ENCODE data around the gene TEDC1. TPM values are rescaled to one million over a fixed set of nuclear protein-coding genes. Genes with fewer than 3 reads are reported as not detected.

The TEDC1 gene
- total RNA-seq, 4 donors from 2014 or later, result 2.8 to 16.9 (median 5.4) TPM

GRCh38 chr14:105525861-105526775 lies 35.1 kb downstream of the TEDC1 start, which contains the start of gene TMEM121:
TMEM121 (plus strand) TSS chr14:105526583; CDS start chr14:105528835, 2,252 bp downstream.
- peak within 1 kb of the TSS; percentile 24 for H3K4me3 ChIP-seq (ENCODE audit: low read depth, poor library complexity, severe bottlenecking)
- TF ChIP-seq POLR2A (IDR thresholded peaks at IDR 0.05) (no peak), CTCF (IDR thresholded peaks at IDR 0.05) (no peak)
- 2 to 12% methylated on average over 14 to 15 of the region's 88 CpGs for WGBS, 2 donors
- intact Hi-C loops (cut with DNase I; ENCODE audit: low total_unique reads), result loop anchor here (5.0 kb wide), 1 partner anchor 159 kb away; no protein-coding TSS in a partner anchor
- DNase-seq (ENCODE audit: low spot score in 2 of 2), result peak in 1 of 2 donors; percentile 87

GRCh38 chr14:105526776-105527380 lies 35.8 kb downstream of the TEDC1 start:
- peak overlapping the region; percentile 24 for H3K4me3 ChIP-seq (ENCODE audit: low read depth, poor library complexity, severe bottlenecking)
- peak in 1 of 2 donors; percentile 85 for DNase-seq (ENCODE audit: low spot score in 2 of 2)
- TF ChIP-seq CTCF (IDR thresholded peaks at IDR 0.05), result no peak
- TF ChIP-seq POLR2A (IDR thresholded peaks at IDR 0.05), result no peak
- intact Hi-C loops (cut with DNase I; ENCODE audit: low total_unique reads), result loop anchor here (5.0 kb wide), 1 partner anchor 160 kb away; no protein-coding TSS in a partner anchor
- WGBS, 2 donors, result 1% methylated on average over 20 to 26 of the region's 48 CpGs

GRCh38 chr14:105527381-105527825 lies 36.4 kb downstream of the TEDC1 start:
- intact Hi-C loops (cut with DNase I; ENCODE audit: low total_unique reads), result loop anchor here (5.0 kb wide), 1 partner anchor 160 kb away; no protein-coding TSS in a partner anchor
- DNase-seq (ENCODE audit: low spot score in 2 of 2), result peak in 1 of 2 donors; percentile 86
- TF ChIP-seq CTCF (IDR thresholded peaks at IDR 0.05) (no peak), POLR2A (IDR thresholded peaks at IDR 0.05) (no peak)
- WGBS, 2 donors, result 10 to 16% methylated on average over 22 of the region's 23 CpGs
- H3K4me3 ChIP-seq (ENCODE audit: low read depth, poor library complexity, severe bottlenecking), result peak overlapping the region; percentile 24

GRCh38 chr14:105527826-105528585 lies 37.0 kb downstream of the TEDC1 start:
- WGBS, 2 donors, result 6 to 12% methylated on average over 21 to 42 of the region's 67 CpGs
- peak in 1 of 3 donors; percentile 38 for TF ChIP-seq CTCF (IDR thresholded peaks at IDR 0.05)
- TF ChIP-seq POLR2A (IDR thresholded peaks at IDR 0.05), result no peak
- H3K4me3 ChIP-seq (ENCODE audit: low read depth, poor library complexity, severe bottlenecking), result peak overlapping the region; percentile 38
- intact Hi-C loops (cut with DNase I; ENCODE audit: low total_unique reads), result loop anchor here (5.0 kb wide), 1 partner anchor 161 kb away; no protein-coding TSS in a partner anchor
- peak; percentile 50 to 96 for DNase-seq (ENCODE audit: low spot score in 2 of 2)

All from lower leg skin (tissue), 4 donors.